Natural killer cell treated with Interleukin-12 subunit alpha and Interleukin-12 subunit beta and Interleukin-15 and Interleukin-18, amount 100 ng/mL, for 72 hours (primary cell): ENCODE results near the gene PEX1. TPM values are rescaled to one million over a fixed set of nuclear protein-coding genes. Genes with fewer than 3 reads are reported as not detected.

Experiments
- total RNA-seq, 2 donors: library from RNA; stranded (reverse); gene quantifications; one replicate each; pipeline ENCODE4 v1.2.3, GENCODE V29; 2022

PEX1 gene
- total RNA-seq, 2 donors from 2014 or later, result 11.5 to 15.8 TPM

Other genes starting within 250 kb of the PEX1 start
- gene GATAD1, start 81.0 kb downstream of the PEX1 start, total RNA-seq, result 10 to 100 TPM; 12.1 to 16.6 TPM
- gene ERVW-1, start 50.6 kb downstream of the PEX1 start, total RNA-seq, result not detected
- gene RBM48, start 275 bp upstream of the PEX1 start, total RNA-seq, result 10 to 100 TPM; 19.9 to 21.0 TPM
- 10 to 100 TPM; 31.1 to 62.6 TPM for gene FAM133B, start 61.9 kb upstream of the PEX1 start, total RNA-seq